HG03469 (cell line): ENCODE data around the gene GPHA2.

ENCODE experiments used
- ATAC-seq: cut with Tn5 transposase; IDR thresholded peaks from one replicate; pipeline ENCODE4 v1.9.1; 2021; ENCODE audit warnings: mild to moderate bottlenecking, moderate library complexity, moderate number of reproducible peaks; ENCODE audit not compliant: unreplicated experiment

GPHA2 gene

DNA sequence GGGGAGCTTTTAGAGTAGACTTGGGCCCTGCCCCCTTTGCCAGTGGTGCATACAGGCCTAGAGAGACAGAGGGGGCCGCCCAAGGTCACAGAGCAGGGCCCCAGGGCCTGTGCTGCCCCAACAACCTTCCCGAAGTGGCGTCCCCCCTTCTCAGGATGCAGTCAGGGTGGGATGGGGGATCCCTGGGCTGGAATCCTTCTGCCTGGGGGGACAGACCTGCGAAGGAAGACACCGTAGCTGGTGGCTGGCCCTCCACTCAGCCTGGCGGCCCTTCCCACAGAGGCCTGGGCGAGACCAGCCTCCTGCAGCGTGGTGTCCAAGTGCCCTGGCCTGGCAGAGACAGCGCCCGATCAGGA is 42.9 kb downstream of the GPHA2 start:
- no peak for ATAC-seq

DNA sequence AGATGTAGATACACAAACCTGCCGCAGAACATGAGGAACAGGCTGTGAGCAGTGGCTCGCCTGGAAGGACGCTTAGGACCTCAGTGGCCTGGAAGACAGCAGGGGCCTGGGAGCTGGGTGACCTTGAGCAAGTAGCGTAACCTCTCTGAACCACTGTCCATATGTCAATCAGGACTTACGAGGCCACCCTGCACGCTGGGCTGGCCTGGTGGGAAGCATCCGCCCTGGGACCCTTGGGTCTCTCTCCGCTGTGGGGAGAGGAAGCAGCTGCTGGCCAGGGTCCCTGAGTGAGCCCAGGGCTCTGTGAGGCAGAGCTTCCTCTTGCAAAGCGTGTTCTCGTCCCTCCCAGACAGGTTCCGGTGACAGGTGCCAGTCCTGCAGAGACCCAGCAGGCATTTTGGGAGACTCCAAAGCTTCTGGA is 43.3 kb downstream of the GPHA2 start:
- ATAC-seq = no peak

DNA sequence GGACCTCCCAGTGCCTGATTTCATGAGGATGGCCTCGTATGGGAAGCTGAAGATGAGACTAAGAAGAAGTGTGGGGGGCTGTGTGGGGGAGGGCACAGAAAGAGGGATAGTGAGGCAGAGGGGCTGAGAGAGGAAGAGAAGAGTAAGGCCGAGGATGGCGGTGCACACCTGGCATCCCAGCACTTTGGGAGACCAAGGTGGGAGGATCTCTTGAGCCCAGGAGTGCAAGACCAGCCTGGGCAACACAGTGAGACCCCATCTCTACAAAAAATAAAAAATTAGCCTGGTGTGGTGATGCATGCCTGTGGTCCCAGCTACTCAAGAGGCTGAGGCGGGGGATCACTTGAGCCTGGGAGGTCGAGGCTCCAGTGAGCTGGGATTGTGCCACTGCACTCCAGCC is 43.8 kb downstream of the GPHA2 start:
- no peak for ATAC-seq

DNA sequence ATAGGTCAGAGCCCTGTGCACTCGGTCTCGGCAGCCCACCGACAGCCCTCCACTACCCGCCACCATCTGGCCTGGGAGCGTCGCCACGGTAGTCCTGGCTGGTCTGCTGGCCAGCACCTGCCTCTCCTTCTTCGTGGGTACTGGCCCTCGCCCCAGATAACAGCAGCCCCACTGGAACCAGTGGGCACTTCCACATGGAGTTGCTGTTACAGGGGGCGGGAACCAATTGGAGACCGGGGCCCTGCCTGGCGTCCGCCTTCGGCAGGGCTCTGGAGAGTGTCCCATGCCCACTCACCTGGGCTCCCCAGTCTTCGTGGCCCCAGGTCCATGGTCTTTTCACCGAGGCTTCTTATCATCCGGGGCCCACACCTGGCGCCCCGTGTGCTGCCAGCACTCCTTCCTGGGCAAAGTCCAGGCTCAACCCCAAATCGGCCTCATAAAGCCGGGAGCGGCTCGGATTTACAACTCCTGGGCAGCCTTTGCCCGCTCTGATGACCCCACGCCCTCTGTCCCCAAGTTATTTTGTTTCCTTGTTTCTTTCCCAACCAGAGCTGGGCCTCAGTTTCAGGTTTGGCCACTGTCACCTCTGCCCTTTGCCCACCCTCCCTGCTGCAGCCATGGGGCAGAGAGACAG is 44.4 kb downstream of the GPHA2 start:
- ATAC-seq = no peak

DNA sequence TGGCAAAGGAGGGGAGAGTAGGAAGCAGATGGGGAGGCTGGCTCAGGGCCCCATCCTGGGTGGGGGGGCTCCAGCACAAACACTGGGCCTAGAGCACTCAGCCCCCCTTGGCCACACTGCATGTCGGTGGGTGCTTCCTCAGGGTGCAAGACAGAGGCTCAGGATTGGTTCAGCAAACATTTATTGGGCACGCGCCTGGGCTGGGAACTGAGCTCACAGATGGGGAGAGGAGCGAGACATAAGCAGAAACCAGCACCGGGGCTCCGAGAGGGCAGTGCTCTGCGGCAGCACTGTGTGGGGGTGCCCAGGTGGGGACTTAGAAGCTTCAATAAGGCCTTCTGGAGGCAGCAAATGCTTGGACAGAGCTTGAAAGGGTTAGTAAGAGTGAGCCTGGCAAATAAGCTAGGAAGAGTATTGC is 45.2 kb downstream of the GPHA2 start:
- no peak for ATAC-seq

DNA sequence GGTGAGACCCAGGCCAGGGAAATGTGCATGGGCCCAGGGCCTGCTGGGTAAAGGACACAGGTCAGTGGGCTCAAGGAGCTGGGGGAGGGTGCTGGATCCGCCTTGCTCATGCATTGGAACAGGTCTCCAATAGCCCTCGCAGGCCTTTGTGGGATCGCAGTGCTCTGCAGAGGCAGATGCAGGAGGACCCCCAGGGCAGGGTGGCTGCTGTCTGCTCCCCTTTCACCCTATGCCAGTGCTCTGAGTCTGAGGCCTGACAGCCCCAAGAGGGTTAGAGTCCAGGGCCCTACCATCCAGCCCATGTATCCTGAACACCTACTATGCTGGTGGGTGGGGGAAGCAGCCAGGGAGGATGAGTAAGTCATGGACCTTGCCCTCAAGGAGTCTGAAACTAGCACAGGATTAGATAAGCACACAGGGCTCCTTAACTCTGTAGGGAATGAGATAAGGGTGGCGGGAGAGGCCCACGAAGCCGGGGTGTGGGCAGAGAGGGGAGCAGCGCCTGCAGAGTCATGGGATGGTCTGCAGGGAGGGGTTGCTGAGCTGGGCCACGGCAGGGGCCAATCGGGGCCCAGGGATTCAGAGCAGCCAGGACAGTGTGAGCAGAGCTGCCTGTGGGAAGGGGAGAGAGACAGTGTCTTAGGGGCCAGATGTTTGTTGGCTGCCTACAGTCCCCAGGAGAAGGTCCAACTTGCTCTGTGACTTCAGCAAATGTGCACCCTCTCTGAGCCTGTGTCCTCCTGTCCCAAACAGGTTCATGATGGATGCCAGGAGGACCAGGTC is 46.8 kb downstream of the GPHA2 start:
- no peak for ATAC-seq

DNA sequence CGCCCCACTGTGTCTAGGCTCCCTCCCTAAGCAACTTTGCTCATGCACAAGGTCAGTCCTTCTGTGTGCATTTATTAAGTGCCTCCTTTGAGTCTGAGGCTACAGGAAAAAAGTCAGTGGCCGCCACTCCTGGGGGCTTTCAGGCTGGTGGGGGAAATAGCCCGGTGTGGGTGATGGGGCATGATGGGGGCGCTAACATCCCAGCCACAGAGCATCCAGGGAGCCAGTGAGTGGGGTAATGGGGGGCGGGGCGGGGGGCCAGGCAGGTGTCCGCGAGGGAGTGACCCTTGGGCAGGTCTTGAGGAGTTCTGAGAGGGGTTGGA is 47.3 kb downstream of the GPHA2 start:
- no peak for ATAC-seq

DNA sequence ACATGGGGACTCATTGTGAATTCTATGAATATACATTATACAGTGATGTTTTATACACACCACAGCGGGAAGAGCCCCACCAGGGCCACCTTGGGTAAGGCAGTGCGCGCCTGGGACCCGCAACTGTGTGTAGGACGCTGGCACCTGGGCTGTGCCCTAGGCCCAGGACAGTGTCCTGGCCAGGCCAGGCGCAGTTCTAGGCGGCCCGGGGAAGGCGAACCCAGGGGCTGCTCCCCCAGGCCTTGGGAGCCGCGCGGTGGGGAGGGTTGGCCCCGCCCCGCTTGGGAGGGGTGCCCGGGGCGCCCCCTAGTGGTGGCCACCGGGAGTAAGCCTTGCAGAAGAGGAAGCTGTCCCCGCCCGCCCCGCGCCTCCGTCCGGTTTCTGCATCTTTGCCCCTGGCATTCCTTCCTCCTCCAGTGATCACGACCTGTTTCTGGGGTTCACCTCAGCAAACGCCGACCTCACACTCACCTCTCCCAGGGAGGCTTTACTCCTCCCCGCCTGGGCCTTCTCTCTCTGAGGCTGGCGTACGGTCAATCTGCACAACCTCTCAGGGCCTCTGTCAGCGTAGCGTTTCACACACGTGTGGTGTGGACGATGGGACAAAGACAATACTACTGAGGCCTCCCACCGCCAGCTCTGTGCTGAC is 47.8 kb downstream of the GPHA2 start:
- ATAC-seq = no peak

DNA sequence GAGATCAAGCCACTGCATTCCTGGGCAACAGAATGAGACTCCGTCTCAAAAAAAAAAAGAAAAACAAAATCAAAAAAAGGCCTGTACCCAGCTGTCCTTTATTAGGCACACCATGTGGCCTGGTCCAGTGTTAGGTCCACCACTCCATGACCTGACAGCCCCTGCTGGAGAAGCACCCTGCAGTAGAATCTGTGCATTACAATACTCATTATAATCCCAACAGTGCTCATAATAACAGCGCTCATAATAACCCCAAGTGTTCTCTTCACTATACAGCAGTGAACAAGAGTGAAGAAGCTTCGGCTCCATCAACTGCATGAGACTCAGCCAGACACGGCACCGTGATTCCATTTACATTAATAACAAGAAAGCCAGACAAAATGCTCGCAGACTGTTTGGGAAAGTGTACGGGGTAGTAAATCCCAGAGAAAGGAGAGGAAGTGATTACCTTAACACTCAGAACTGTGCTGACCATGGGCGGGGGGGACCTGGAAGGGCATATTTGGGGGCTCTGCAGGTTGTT is 48.4 kb downstream of the GPHA2 start:
- ATAC-seq = no peak

DNA sequence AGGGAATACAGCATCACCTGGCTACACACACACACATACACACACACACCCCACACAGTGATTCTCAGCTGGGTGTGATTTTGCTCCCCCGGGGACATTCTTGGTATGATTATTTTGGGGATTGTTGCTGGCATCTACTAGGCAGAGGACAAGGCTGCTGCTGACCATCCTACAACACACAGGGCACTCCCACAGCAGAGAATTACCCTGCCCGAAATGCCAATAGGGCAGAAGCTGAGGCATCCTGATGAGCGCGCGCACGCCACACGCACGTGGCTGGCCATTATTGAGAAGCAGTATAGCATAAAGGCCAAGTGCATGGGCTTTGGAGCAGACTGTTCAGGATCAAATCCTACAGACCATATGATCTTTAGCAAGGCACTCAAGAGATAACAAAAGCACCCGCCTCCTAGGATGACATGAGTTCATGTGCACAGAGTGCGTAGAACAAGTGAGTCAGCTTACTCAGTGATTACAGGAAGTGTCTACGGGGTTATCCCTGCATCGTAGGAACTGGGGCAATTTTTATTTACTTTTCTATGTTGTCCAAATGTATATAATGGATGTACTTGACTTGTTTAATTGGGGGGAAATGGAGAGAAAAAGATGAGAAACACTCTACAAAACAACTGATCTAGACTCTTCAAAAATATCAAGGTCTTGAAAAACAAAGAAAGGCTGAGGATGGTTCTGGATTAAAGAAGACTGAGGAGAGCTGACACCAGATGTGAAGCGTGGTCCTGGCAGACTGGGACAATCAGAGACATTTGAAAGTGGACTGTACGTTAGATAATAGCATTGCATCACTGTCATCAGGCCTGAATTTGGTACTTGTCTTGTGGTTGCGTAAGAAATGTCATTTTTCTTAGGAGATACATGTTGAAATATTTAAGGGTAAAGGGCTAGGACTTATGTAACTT is 50.1 kb downstream of the GPHA2 start:
- ATAC-seq = no peak
